Activated naive CD4-positive, alpha-beta T cell treated with anti-CD3 and anti-CD28 coated beads, Interleukin-2, amount 50 U/mL, for 72 hours (primary cell): ENCODE measurements around the gene PNP. TPM values are rescaled to one million over a fixed set of nuclear protein-coding genes. Genes with fewer than 3 reads are reported as not detected.

ENCODE experiments used
- ATAC-seq, 2 donors: fragments of 150-1000 bp; cut with Tn5 transposase; 2 replicates each; pipeline ENCODE4 v1.10.0; 2021; ENCODE audit warnings: mild to moderate bottlenecking in 2 of 2, moderate library complexity in 2 of 2
- DNase-seq, 2 donors: peaks; one replicate each; pipeline ENCODE4 v3.0.0; 2021 to 2022; ENCODE audit warnings: low spot score in 2 of 2
- H3K27ac Mint-ChIP-seq, 2 donors: one replicate each; pipeline ENCODE4 v1.8.0; 2022; ENCODE audit warnings: mild to moderate bottlenecking in 2 of 2, mixed read lengths in 2 of 2
- H3K36me3 Mint-ChIP-seq, 2 donors: one replicate each; pipeline ENCODE4 v1.8.0; 2022; ENCODE audit warnings: mixed read lengths in 2 of 2
- H3K9me3 Mint-ChIP-seq, 2 donors: one replicate each; pipeline ENCODE4 v1.8.0; 2022; ENCODE audit warnings: mixed read lengths in 2 of 2
- total RNA-seq, 2 donors: library from RNA; stranded (reverse); gene quantifications; one replicate each; pipeline ENCODE4 v1.2.3, GENCODE V29; 2022

Gene PNP
- total RNA-seq, 2 donors from 2014 or later = 167 to 241 TPM

GRCh38 chr14:20472536-20473169 is 3.4 kb downstream of the PNP start:
- peaks cover 64 to 79% of the 10 kb centered on the region in 2 donors for H3K36me3 Mint-ChIP-seq
- ATAC-seq = no peak

GRCh38 chr14:20476776-20477175 is 7.6 kb downstream of the PNP start:
- ATAC-seq (no peak), DNase-seq (no peak)
- Mint-ChIP-seq H3K9me3 (no peaks in the 10 kb centered on the region), H3K27ac (peak overlapping the region; percentile 78 to 81), H3K36me3 (peaks cover 44 to 71% of the 10 kb centered on the region in 2 donors)

More at GRCh38 chr14:20472536-20473169, 3.4 kb downstream of the PNP start:
- DNase-seq = no peak
- Mint-ChIP-seq H3K27ac (peak overlapping the region; percentile 68 to 89), H3K9me3 (no peaks in the 10 kb centered on the region)

GRCh38 chr14:20477211-20477876 is 8.1 kb downstream of the PNP start:
- peaks cover 38 to 65% of the 10 kb centered on the region in 2 donors for H3K36me3 Mint-ChIP-seq
- no peak for DNase-seq
- peak overlapping the region; percentile 78 to 81 for H3K27ac Mint-ChIP-seq
- peak; percentile 9 to 29 for ATAC-seq
- H3K9me3 Mint-ChIP-seq = no peaks in the 10 kb centered on the region

GRCh38 chr14:20478894-20479293 is 9.7 kb downstream of the PNP start:
- H3K27ac Mint-ChIP-seq = no peak overlapping the region
- DNase-seq = no peak

GRCh38 chr14:20482382-20482781 is 13.2 kb downstream of the PNP start:
- Mint-ChIP-seq H3K27ac (no peak overlapping the region), H3K36me3 (peaks cover 3 to 18% of the 10 kb centered on the region in 2 donors), H3K9me3 (peaks cover 0 to 5% of the 10 kb centered on the region in 2 donors)
- no peak for DNase-seq
- ATAC-seq = no peak

More at GRCh38 chr14:20478894-20479293, 9.7 kb downstream of the PNP start:
- Mint-ChIP-seq H3K36me3 (peaks cover 31 to 53% of the 10 kb centered on the region in 2 donors), H3K9me3 (no peaks in the 10 kb centered on the region)
- ATAC-seq = no peak

- Mint-ChIP-seq H3K36me3 (no peaks in the 10 kb centered on the region), H3K27ac (no peak overlapping the region), H3K9me3 (peaks cover 4 to 5% of the 10 kb centered on the region in 2 donors)
- no peak for ATAC-seq
- DNase-seq = no peak
Measured at GRCh38 chr14:20485900-20486299, 16.7 kb downstream of the PNP start.

GRCh38 chr14:20486684-20487395 is 17.6 kb downstream of the PNP start:
- peak overlapping the region in 1 of 2 donors; percentile 33 for H3K27ac Mint-ChIP-seq
- peaks cover 4 to 5% of the 10 kb centered on the region in 2 donors for H3K9me3 Mint-ChIP-seq
- ATAC-seq = no peak
- H3K36me3 Mint-ChIP-seq = no peaks in the 10 kb centered on the region
- DNase-seq = no peak

GRCh38 chr14:20487396-20487725 is 18.2 kb downstream of the PNP start:
- Mint-ChIP-seq H3K9me3 (peaks cover 4 to 5% of the 10 kb centered on the region in 2 donors), H3K27ac (peak overlapping the region in 1 of 2 donors; percentile 33), H3K36me3 (no peaks in the 10 kb centered on the region)
- no peak for ATAC-seq
- DNase-seq = no peak

- Mint-ChIP-seq H3K27ac (peak overlapping the region in 1 of 2 donors; percentile 58), H3K36me3 (no peaks in the 10 kb centered on the region), H3K9me3 (peaks cover 4 to 5% of the 10 kb centered on the region in 2 donors)
- no peak for DNase-seq
- ATAC-seq = peak; percentile 26 to 63
Measured at GRCh38 chr14:20489093-20489994, 20.1 kb downstream of the PNP start.

- Mint-ChIP-seq H3K36me3 (no peaks in the 10 kb centered on the region), H3K9me3 (peaks cover under 1 to 4% of the 10 kb centered on the region in 2 donors), H3K27ac (peak overlapping the region in 1 of 2 donors; percentile 58)
- DNase-seq = no peak
- no peak for ATAC-seq
Measured at GRCh38 chr14:20490563-20490962, 21.4 kb downstream of the PNP start.

GRCh38 chr14:20492486-20492885 is 23.3 kb downstream of the PNP start:
- no peak for ATAC-seq
- Mint-ChIP-seq H3K27ac (no peak overlapping the region), H3K36me3 (peaks cover 0 to 7% of the 10 kb centered on the region in 2 donors), H3K9me3 (peaks cover 4 to 6% of the 10 kb centered on the region in 2 donors)
- DNase-seq = no peak

- DNase-seq (no peak), ATAC-seq (no peak)
- Mint-ChIP-seq H3K27ac (no peak overlapping the region), H3K9me3 (peaks cover 4 to 6% of the 10 kb centered on the region in 2 donors), H3K36me3 (peaks cover 0 to 7% of the 10 kb centered on the region in 2 donors)
Measured at GRCh38 chr14:20493634-20494033, 24.4 kb downstream of the PNP start.

GRCh38 chr14:20494935-20495766 is 25.9 kb downstream of the PNP start:
- Mint-ChIP-seq H3K27ac (peak overlapping the region in 1 of 2 donors; percentile 50), H3K36me3 (peaks cover 0 to 7% of the 10 kb centered on the region in 2 donors), H3K9me3 (peaks cover 4 to 6% of the 10 kb centered on the region in 2 donors)
- ATAC-seq (peak; percentile 74 to 94), DNase-seq (no peak)

- ATAC-seq (peak in 1 of 2 donors; percentile 42), DNase-seq (no peak)
- H3K36me3 Mint-ChIP-seq = peaks cover 0 to 7% of the 10 kb centered on the region in 2 donors
- H3K27ac Mint-ChIP-seq = peak overlapping the region; percentile 7 to 57
- H3K9me3 Mint-ChIP-seq = peaks cover 0 to 6% of the 10 kb centered on the region in 2 donors
Measured at GRCh38 chr14:20498622-20499021, 29.4 kb downstream of the PNP start.

GRCh38 chr14:20499108-20499507 is 29.9 kb downstream of the PNP start:
- DNase-seq = no peak
- peak in 1 of 2 donors; percentile 58 for ATAC-seq
- H3K36me3 Mint-ChIP-seq = peaks cover 0 to 7% of the 10 kb centered on the region in 2 donors
- peaks cover 0 to 6% of the 10 kb centered on the region in 2 donors for H3K9me3 Mint-ChIP-seq
- peak overlapping the region in 1 of 2 donors; percentile 7 for H3K27ac Mint-ChIP-seq
